Osteoblast (primary cell): ENCODE measurements around the gene MYCL. TPM values are rescaled to one million over a fixed set of nuclear protein-coding genes. Genes with fewer than 3 reads are reported as not detected.
A peak's percentile ranks its signal among the peaks of the same experiment; 100 is the strongest.

Experiments used
- DNase-seq: peaks from one replicate; pipeline ENCODE4 v3.0.0; 2011; ENCODE audit warnings: low spot score, mixed read lengths; ENCODE audit not compliant: insufficient read length; ENCODE audit errors: missing footprints
- H2AFZ ChIP-seq: 2 replicates; pipeline ENCODE4 v1.6.0; 2011; ENCODE audit warnings: mild to moderate bottlenecking, low read length
- H3K27ac ChIP-seq: 2 replicates; pipeline ENCODE4 v1.5.1; 2011; ENCODE audit warnings: mild to moderate bottlenecking, low read depth, low read length, moderate library complexity
- H3K27me3 ChIP-seq: 2 replicates; pipeline ENCODE4 v1.6.0; 2012; ENCODE audit warnings: mild to moderate bottlenecking, control low read depth, inconsistent platforms, low read length, moderate library complexity; ENCODE audit not compliant: insufficient read depth
- H3K36me3 ChIP-seq: 2 replicates; pipeline ENCODE4 v1.5.1; 2011; ENCODE audit warnings: mild to moderate bottlenecking, low read length, control low read depth, moderate library complexity; ENCODE audit not compliant: insufficient read depth
- H3K4me1 ChIP-seq: 2 replicates; pipeline ENCODE4 v1.5.1; 2011; ENCODE audit warnings: mild to moderate bottlenecking, low read length, control low read depth, moderate library complexity; ENCODE audit not compliant: insufficient read depth
- H3K4me2 ChIP-seq: 2 replicates; pipeline ENCODE4 v1.6.0; 2011; ENCODE audit warnings: mild to moderate bottlenecking, low read length; ENCODE audit not compliant: insufficient read depth
- H3K4me3 ChIP-seq: fragments of 200-600 bp; sonication (generic); 3 replicates; pipeline ENCODE4 v1.5.1; 2012; ENCODE audit warnings: mild to moderate bottlenecking, low read length, inconsistent platforms; ENCODE audit not compliant: insufficient read depth
- H3K79me2 ChIP-seq: 2 replicates; pipeline ENCODE4 v1.6.0; 2012; ENCODE audit warnings: mild to moderate bottlenecking, low read length, control low read depth, inconsistent platforms; ENCODE audit not compliant: insufficient read depth
- H3K9me3 ChIP-seq: 2 replicates; pipeline ENCODE4 v1.5.1; 2011; ENCODE audit warnings: low read depth, low read length, control low read depth
- H4K20me1 ChIP-seq: 2 replicates; pipeline ENCODE4 v1.6.0; 2012; ENCODE audit warnings: mild to moderate bottlenecking, low read length, control low read depth; ENCODE audit not compliant: insufficient read depth
- total RNA-seq: library from RNA; depleted of rRNA; stranded (reverse); fragments of >200 nt; gene quantifications from 2 replicates; pipeline ENCODE4 v1.2.3, GENCODE V29; 2012
- TF ChIP-seq, protein P1 (sequence below): IDR thresholded peaks from 2 replicates; pipeline ENCODE4 v1.5.1; 2011; ENCODE audit warnings: mild to moderate bottlenecking, low read depth, low read length, moderate library complexity; ENCODE audit errors: extremely low read depth

Gene MYCL
- total RNA-seq, 1 donor = 0.72 TPM

DNA sequence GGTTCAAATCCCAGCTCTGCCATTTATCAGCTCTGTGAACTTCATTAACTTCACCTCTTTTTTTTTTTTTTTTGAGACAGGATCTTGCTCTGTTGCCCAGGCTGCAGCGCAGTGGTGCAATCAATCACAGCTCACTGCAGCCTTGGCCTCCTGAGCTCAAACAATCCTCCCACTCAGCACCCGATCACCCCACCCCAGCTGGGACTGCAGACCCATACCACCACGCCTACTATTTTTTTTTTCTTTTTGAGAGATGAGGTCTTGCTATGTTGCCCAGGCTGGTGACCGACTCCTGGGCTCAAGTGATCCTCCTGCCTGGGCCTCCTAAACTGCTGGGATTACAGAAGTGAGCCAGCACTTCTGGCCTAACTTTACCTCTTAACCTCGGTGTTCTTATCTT is 16.2 kb downstream of the MYCL start:
- Histone ChIP-seq H3K36me3 (no peaks in the 10 kb centered on the region), H3K4me3 (no peak overlapping the region), H4K20me1 (peaks cover 9% of the 10 kb centered on the region), H3K9me3 (no peaks in the 10 kb centered on the region), H2AFZ (no peak overlapping the region), H3K4me2 (no peak overlapping the region), H3K27ac (no peak overlapping the region), H3K79me2 (peaks cover 29% of the 10 kb centered on the region), H3K27me3 (no peaks in the 10 kb centered on the region), H3K4me1 (peaks cover 14% of the 10 kb centered on the region)
- DNase-seq = no peak
- TF ChIP-seq, protein P1, sequence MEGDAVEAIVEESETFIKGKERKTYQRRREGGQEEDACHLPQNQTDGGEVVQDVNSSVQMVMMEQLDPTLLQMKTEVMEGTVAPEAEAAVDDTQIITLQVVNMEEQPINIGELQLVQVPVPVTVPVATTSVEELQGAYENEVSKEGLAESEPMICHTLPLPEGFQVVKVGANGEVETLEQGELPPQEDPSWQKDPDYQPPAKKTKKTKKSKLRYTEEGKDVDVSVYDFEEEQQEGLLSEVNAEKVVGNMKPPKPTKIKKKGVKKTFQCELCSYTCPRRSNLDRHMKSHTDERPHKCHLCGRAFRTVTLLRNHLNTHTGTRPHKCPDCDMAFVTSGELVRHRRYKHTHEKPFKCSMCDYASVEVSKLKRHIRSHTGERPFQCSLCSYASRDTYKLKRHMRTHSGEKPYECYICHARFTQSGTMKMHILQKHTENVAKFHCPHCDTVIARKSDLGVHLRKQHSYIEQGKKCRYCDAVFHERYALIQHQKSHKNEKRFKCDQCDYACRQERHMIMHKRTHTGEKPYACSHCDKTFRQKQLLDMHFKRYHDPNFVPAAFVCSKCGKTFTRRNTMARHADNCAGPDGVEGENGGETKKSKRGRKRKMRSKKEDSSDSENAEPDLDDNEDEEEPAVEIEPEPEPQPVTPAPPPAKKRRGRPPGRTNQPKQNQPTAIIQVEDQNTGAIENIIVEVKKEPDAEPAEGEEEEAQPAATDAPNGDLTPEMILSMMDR = no peak

DNA sequence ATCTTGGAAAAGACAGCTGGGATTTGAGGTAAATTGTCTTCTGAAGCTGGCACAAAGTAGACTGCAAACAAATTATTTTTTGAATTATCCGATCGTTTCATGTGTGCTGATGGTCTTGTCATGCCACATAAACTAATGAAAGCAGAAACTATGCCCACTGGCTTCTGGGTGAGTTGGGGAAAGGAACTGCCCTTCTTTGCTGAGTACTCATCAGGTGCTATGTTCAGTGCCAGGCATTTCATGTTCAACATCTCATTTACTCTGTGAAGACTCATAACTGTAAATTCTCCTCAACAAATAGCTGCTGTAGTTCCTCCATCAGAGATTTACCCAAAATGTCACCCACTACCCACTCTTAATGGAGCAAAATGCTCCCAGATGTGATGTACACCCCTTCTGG is 19.6 kb downstream of the MYCL start:
- peaks cover 61% of the 10 kb centered on the region for H3K79me2 ChIP-seq

DNA sequence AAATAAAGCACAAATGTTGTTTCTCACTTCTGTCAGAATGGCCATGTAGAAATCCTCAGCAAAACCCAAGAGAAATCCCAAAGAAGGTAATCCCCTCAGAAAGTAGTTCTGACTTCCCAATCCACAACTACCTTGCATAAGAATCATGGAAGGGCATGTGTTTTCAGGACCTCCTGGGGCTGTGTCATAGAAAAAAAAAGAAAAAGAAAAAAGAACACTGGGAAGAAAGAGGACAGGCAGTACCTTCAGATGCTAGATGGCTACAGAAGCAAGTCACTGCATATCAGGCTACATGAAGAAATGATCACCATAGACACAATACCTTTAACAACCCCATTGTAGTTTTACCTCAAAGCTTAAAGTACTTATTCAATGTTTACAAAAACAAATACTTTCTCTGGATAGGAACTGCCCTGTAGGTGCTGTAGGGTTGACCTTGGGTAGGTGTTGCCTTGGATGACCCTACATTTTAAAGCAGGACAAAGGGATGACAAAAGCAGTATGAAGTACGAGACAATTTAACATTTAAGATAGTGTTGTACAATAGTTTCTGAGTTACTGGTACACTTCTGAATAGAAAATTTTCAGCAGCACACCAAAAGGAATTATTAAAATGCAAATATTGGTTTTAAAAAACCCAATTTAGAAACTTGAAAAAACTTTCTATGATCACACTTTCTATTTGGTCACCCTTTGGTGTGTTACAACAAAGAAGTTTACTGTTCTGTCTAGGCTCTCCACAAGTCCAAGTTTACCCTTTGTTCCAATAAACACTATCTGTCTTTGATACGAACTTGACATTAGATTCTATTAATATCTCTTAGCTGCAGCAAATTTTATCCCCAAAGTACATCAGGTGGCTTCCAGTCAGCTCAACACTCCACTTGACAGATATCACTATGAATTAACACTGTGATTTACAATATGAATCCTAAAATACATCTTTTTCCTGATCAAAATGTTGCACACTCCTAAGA is 23.4 kb downstream of the MYCL start:
- H4K20me1 ChIP-seq = peaks cover 22% of the 10 kb centered on the region
- no peak overlapping the region for H3K4me3 ChIP-seq
- no peaks in the 10 kb centered on the region for H3K27me3 ChIP-seq
- H3K4me2 ChIP-seq = no peak overlapping the region
- H3K79me2 ChIP-seq = peaks cover 95% of the 10 kb centered on the region
- peaks cover 4% of the 10 kb centered on the region for H3K36me3 ChIP-seq
- no peak overlapping the region for H3K27ac ChIP-seq
- DNase-seq = no peak
- TF ChIP-seq, protein P1 = no peak
- no peaks in the 10 kb centered on the region for H3K9me3 ChIP-seq
- peaks cover 14% of the 10 kb centered on the region for H3K4me1 ChIP-seq
- H2AFZ ChIP-seq = no peak overlapping the region

More for the DNA sequence above, 19.6 kb downstream of the MYCL start:
- peaks cover 4% of the 10 kb centered on the region for H3K36me3 ChIP-seq
- TF ChIP-seq, protein P1 = no peak
- peaks cover 14% of the 10 kb centered on the region for H3K4me1 ChIP-seq
- peak overlapping the region; percentile 100 for H3K4me3 ChIP-seq
- no peak for DNase-seq
- peak overlapping the region; percentile 77 for H3K27ac ChIP-seq
- H3K9me3 ChIP-seq = no peaks in the 10 kb centered on the region
- H3K27me3 ChIP-seq = no peaks in the 10 kb centered on the region
- H2AFZ ChIP-seq = peak overlapping the region; percentile 98
- peaks cover 15% of the 10 kb centered on the region for H4K20me1 ChIP-seq
- H3K4me2 ChIP-seq = peak overlapping the region; percentile 99

DNA sequence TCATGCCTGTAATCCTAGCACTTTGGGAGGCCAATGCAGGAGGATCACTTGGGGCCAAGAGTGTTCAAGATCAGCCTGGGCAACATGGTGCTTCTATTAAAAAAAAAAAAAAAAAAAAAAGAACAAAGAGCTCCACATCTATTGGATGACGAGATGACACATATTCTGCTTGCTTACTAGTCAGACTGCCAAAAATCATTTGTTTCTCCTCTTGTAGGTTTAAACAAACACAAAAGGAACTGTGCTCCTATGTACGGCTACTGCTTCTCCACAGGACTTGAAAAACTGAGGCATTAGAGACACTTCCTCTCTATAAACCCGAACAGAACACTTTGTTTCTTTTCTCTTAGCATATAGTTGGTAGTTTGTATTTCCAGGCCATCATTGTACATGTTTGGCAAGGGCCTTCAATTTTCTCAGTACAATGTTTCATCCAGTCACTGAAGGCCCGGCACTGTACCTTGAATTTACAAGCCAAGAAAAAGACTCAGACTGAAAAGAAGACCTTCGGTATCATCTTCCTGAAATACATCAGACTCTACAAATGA is 24.4 kb downstream of the MYCL start:
- Histone ChIP-seq H3K27ac (no peak overlapping the region), H3K36me3 (peaks cover 4% of the 10 kb centered on the region), H3K27me3 (no peaks in the 10 kb centered on the region), H3K4me1 (peaks cover 8% of the 10 kb centered on the region), H2AFZ (no peak overlapping the region), H3K9me3 (no peaks in the 10 kb centered on the region), H3K79me2 (peaks cover 92% of the 10 kb centered on the region), H3K4me3 (no peak overlapping the region), H4K20me1 (peaks cover 20% of the 10 kb centered on the region), H3K4me2 (no peak overlapping the region)
- TF ChIP-seq, protein P1 = no peak
- no peak for DNase-seq
